HG03342 (cell line): ENCODE measurements around the gene WNT3A.
"Not testable (repeated sequence)": the region's sequence is repeated elsewhere in the genome, so short reads cannot be mapped to it uniquely, and the experiment has no call there.

Source experiments
- ATAC-seq: cut with Tn5 transposase; IDR thresholded peaks from one replicate; pipeline ENCODE4 v1.9.1; 2021; ENCODE audit warnings: mild to moderate bottlenecking, moderate library complexity; ENCODE audit not compliant: unreplicated experiment

WNT3A gene

GRCh38 chr1:228010921-228011320, 4.1 kb downstream of the WNT3A start:
- ATAC-seq = no peak

DNA sequence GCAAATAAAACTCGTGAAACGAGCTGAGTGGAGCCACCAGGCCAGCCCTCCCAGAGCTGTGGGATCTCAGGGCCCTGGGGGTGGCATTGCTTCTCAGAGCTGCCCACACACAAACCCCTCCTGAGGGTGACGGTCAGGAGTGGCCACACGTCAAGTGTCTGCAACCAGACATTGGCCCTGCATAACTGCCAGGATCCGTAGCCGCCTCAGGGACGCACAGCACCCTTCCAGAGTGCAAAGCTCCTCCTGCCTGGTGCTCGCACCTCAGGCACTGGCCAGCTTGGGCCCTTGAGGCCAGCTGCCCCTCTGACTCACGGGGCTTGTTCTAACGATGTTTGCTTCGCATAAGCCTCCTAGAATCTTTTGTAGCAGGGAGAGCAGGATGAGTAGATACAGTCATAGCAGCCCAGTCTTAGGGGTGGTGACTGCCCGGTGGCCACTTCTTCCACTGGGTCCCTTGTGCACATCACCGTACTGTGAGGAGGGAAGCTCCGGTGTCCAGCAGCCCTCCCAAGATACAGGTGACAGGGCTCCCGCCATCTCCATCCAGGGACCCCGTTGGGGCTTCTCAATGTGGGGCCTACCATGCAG, 5.0 kb downstream of the WNT3A start:
- no peak for ATAC-seq

- no peak for ATAC-seq
Observed at GRCh38 chr1:228012555-228012954, 5.8 kb downstream of the WNT3A start.

GRCh38 chr1:228013131-228013934, 6.5 kb downstream of the WNT3A start:
- ATAC-seq = no peak

DNA sequence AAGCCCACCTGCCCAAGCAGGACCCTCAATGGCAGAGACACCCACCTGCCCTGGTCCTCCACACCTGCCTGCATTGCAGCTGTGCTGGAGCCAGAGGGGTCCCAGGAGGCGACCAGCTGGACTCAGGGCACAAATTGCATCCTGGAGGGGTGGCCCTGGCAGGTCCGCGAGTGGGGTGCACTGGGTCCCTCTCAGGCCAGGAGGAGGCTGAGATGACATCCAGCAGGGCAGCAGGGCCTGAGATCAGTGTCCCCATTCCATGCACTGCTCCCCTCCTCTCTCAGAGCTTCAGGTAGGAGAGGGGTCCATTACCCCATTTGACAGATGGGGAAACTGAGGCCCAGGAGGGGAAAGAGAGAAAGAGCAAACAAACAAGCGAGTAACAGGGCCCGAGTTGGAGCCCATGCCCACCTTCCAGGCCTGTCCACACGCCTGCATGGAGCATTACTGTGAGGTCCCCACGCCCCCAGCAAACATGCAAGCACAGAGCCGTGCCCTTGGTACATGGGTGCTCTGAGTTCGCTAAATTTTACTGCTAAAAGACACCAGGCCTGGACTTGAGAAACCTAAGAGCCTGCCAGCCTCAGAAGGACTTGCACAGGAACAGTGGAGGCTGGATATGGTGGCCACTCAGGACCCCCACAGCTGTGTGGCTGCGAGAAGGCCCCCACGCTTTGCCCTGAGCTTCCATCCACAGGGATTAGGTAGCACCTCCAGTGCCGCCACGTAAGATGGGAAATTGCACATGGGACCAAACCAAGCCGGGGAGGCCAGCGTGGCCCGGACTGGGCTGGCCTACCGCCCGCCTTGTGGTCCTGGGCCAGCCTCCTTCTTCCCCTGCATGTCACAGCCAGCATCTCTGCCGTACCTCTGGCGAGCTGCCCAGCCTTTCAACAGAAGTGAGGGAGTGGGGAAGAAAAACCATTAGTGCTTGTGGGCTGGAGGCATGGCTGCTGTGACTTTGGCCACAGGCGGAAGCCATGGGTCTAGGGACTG, 7.4 kb downstream of the WNT3A start:
- no peak for ATAC-seq

- no peak for ATAC-seq
Observed at GRCh38 chr1:228015276-228016180, 8.7 kb downstream of the WNT3A start.

DNA sequence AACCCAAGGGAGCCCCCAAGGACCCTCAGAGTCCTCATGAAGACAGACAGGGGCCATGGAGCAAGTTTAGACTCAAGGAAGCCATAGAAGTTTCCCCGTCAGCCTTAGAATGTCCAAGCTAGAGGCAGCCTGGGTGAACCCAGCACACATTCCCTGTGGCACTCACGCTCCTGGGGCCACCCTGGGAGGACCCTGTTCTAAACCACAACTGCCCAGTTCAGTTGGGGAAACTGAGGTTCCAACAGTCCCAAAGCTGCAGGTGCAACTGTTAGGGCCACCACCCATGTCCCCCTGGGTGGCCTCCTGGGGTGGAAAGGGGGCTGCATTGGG, 9.3 kb downstream of the WNT3A start:
- ATAC-seq = no peak

DNA sequence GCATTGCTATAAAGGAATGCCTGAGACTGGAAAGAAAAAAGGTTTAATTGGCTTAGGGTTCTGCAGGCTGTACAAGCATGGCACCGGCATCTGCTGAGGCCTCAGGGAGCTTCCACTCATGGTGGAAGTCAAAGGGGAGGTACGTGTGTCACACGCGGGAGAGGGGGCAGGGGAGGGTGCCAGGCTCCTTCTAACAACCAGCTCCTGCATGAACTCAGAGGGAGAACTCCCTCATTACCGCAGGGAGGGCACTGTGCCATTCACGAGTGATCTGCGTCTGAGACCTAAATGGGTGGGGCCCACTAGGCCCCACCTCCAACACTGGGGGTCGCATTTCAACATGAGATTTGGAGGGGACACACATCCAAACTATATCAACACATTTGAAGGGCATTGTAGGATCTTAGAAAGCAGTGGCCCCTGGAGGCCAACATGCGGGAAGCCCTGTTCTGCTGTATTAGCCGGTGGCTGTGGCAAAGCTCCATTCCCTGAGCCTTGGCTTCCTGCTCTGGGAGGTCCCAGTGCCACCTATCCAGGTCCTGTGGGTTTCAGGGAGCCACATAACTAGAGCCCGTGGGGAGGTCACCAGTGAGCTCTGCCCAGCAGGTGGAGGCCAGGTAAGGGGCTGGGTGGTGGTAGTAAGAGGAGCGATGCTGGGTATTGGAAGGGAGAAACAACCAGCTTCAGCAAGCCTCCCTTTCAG, 10.0 kb downstream of the WNT3A start:
- ATAC-seq = no peak

- no peak for ATAC-seq
Observed at GRCh38 chr1:228017356-228018124, 10.7 kb downstream of the WNT3A start.

DNA sequence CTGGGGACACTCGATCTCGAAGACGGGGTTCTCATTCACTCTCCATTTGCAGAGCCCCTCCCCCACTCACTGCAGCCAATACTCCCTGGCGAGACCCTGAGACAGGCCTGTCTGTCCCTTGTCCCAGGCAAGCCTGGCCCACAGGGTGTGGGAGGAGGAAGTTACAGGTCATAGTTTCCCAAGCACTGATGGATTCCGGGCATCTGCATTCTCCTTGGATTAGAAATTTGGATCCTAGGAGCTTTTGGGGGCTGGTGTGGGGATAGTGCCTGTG, 11.3 kb downstream of the WNT3A start:
- no peak for ATAC-seq

GRCh38 chr1:228018961-228019721, 12.3 kb downstream of the WNT3A start:
- no peak for ATAC-seq

- not testable (repeated sequence) for ATAC-seq
Observed at GRCh38 chr1:228019722-228020083, 12.9 kb downstream of the WNT3A start.

- no peak for ATAC-seq
Observed at GRCh38 chr1:228020686-228021354, 14.0 kb downstream of the WNT3A start.

DNA sequence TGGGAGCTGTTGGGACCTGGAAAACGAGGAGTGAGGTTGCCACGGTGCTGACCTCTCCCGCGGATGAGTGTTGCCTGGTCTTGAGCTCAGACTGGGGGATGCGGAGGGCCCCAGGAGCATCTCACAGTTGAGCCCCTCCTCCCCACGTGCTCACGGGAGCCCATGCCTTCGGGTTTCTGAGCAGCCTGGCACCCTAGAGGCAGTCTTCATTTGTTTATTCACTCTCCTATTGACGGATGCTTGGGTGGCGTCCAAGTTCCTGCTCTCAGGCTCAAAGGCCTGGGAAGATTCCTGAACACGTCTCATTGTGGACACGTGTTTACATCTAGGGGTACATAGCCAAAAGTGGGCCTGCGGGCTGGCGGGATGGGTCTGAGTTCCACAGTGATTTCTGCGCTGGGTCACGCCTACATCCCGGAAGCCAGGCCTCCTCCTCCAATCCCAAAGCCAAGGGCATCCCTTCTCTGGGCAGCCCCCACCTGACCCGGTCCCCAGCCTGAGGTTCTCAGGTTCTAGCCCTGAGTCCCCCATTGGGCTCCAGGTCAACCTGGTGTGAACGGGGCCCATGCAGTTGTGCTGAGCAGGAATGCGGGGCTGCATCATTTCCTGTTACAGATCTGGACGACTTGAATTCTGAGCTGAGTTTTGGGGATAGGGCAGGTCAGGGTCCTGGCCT, 14.7 kb downstream of the WNT3A start:
- no peak for ATAC-seq

- no peak for ATAC-seq
Observed at GRCh38 chr1:228022571-228023293, 15.9 kb downstream of the WNT3A start.

DNA sequence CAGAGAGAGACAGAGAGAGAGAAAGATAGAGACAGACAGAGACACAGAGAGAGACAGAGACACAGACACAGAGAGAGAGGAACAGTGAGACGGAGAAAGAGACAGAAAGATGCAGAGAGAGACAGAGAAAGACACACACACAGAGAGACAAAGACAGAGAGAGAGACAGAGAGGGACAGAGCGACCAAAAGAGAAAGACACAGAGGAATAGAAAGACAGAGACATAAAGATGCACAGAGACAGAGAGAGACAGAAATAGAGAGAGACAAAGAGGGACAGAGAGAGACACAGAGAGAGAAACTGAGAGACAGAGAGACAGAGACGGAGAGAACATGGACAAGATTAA, 16.5 kb downstream of the WNT3A start:
- ATAC-seq = no peak

GRCh38 chr1:228029281-228029680, 22.5 kb downstream of the WNT3A start:
- ATAC-seq = no peak
